ENCODE measurements around the gene EEF1AKMT3. TPM values are rescaled to one million over a fixed set of nuclear protein-coding genes. Genes with fewer than 3 reads are reported as not detected.
"Not testable (repeated sequence)": the region's sequence is repeated elsewhere in the genome, so short reads cannot be mapped to it uniquely, and the experiment has no call there.

EEF1AKMT3 gene
- total RNA-seq, 1 donor from 2014 or later = 3.3 TPM

- Mint-ChIP-seq H3K27ac (ENCODE audit: unreplicated experiment) (no peak overlapping the region), H3K4me1 (ENCODE audit: low read depth, unreplicated experiment) (peaks cover 8% of the 10 kb centered on the region), H3K4me3 (ENCODE audit: unreplicated experiment) (peak overlapping the region; percentile 3), H3K9me3 (ENCODE audit: unreplicated experiment) (peaks cover 6% of the 10 kb centered on the region), H3K36me3 (ENCODE audit: unreplicated experiment) (no peaks in the 10 kb centered on the region), H3K27me3 (ENCODE audit: unreplicated experiment) (peaks cover 8% of the 10 kb centered on the region)
- TF ChIP-seq, protein P1, sequence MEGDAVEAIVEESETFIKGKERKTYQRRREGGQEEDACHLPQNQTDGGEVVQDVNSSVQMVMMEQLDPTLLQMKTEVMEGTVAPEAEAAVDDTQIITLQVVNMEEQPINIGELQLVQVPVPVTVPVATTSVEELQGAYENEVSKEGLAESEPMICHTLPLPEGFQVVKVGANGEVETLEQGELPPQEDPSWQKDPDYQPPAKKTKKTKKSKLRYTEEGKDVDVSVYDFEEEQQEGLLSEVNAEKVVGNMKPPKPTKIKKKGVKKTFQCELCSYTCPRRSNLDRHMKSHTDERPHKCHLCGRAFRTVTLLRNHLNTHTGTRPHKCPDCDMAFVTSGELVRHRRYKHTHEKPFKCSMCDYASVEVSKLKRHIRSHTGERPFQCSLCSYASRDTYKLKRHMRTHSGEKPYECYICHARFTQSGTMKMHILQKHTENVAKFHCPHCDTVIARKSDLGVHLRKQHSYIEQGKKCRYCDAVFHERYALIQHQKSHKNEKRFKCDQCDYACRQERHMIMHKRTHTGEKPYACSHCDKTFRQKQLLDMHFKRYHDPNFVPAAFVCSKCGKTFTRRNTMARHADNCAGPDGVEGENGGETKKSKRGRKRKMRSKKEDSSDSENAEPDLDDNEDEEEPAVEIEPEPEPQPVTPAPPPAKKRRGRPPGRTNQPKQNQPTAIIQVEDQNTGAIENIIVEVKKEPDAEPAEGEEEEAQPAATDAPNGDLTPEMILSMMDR (IDR thresholded peaks at IDR 0.05; ENCODE audit: partially characterized antibody, unreplicated experiment) = no peak
- no peak for DNase-seq
Measured at GRCh38 chr12:57769594-57769993, 2.8 kb upstream of the EEF1AKMT3 start.

DNA sequence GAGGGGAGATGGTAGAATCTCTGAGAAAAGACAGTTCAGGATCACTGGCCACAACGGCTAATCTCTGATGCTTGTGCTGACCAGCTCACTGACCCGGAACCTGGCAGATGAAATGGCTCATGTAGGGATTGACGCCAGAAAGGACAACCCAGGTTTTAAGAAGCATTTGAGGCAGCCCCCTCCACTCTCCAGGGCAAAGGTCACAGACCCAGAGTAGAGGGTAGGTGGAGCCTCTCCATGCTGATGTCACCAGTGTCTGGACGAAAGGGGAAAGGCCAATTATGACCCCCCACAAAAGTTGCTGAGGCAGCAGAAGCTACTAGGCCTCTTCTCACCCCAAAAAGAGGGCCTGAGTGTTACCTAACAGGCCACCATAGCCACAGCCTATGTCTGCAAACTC lies 1.7 kb upstream of the EEF1AKMT3 start:
- peaks cover 8% of the 10 kb centered on the region for H3K27me3 Mint-ChIP-seq (ENCODE audit: unreplicated experiment)
- H3K4me1 Mint-ChIP-seq (ENCODE audit: low read depth, unreplicated experiment) = peaks cover 8% of the 10 kb centered on the region
- H3K4me3 Mint-ChIP-seq (ENCODE audit: unreplicated experiment) = peak overlapping the region; percentile 38
- DNase-seq = no peak
- TF ChIP-seq, protein P1 (IDR thresholded peaks at IDR 0.05; ENCODE audit: partially characterized antibody, unreplicated experiment) = no peak
- no peak overlapping the region for H3K27ac Mint-ChIP-seq (ENCODE audit: unreplicated experiment)
- peaks cover 6% of the 10 kb centered on the region for H3K9me3 Mint-ChIP-seq (ENCODE audit: unreplicated experiment)
- peaks cover 3% of the 10 kb centered on the region for H3K36me3 Mint-ChIP-seq (ENCODE audit: unreplicated experiment)

GRCh38 chr12:57771236-57771872 lies 1.1 kb upstream of the EEF1AKMT3 start:
- Mint-ChIP-seq H3K36me3 (ENCODE audit: unreplicated experiment) (peaks cover 5% of the 10 kb centered on the region), H3K4me1 (ENCODE audit: low read depth, unreplicated experiment) (peaks cover 8% of the 10 kb centered on the region), H3K9me3 (ENCODE audit: unreplicated experiment) (peaks cover 6% of the 10 kb centered on the region), H3K27ac (ENCODE audit: unreplicated experiment) (peak overlapping the region; percentile 93), H3K4me3 (ENCODE audit: unreplicated experiment) (peak overlapping the region; percentile 99), H3K27me3 (ENCODE audit: unreplicated experiment) (peaks cover 8% of the 10 kb centered on the region)
- DNase-seq = peak; percentile 81
- TF ChIP-seq, protein P1 (IDR thresholded peaks at IDR 0.05; ENCODE audit: partially characterized antibody, unreplicated experiment) = no peak

GRCh38 chr12:57771873-57772428 lies 463 bp upstream of the EEF1AKMT3 start, which contains the start of gene METTL1:
Gene METTL1 (minus strand): TSS chr12:57772105. CDS start chr12:57772083, 22 bp downstream.
- Mint-ChIP-seq H3K27me3 (ENCODE audit: unreplicated experiment) (peaks cover 5% of the 10 kb centered on the region), H3K4me1 (ENCODE audit: low read depth, unreplicated experiment) (peaks cover 5% of the 10 kb centered on the region), H3K27ac (ENCODE audit: unreplicated experiment) (peak within 1 kb of the TSS; percentile 93), H3K9me3 (ENCODE audit: unreplicated experiment) (peaks cover 7% of the 10 kb centered on the region), H3K4me3 (ENCODE audit: unreplicated experiment) (peak within 1 kb of the TSS; percentile 99), H3K36me3 (ENCODE audit: unreplicated experiment) (peaks cover 5% of the 10 kb centered on the region)
- TF ChIP-seq, protein P1 (IDR thresholded peaks at IDR 0.05; ENCODE audit: partially characterized antibody, unreplicated experiment) = no peak
- peak; percentile 93 for DNase-seq

GRCh38 chr12:57774634-57775033 lies 2.2 kb downstream of the EEF1AKMT3 start:
- not testable (repeated sequence) for H3K36me3 Mint-ChIP-seq (ENCODE audit: unreplicated experiment); H3K4me3 Mint-ChIP-seq (ENCODE audit: unreplicated experiment); H3K27me3 Mint-ChIP-seq (ENCODE audit: unreplicated experiment); H3K9me3 Mint-ChIP-seq (ENCODE audit: unreplicated experiment); H3K27ac Mint-ChIP-seq (ENCODE audit: unreplicated experiment); DNase-seq; H3K4me1 Mint-ChIP-seq (ENCODE audit: low read depth, unreplicated experiment)

Measured in glutamatergic neuron (in vitro differentiated cells).